T-cell (primary cell): ENCODE data around the gene ABCF2. TPM values are rescaled to one million over a fixed set of nuclear protein-coding genes. Genes with fewer than 3 reads are reported as not detected.

Source experiments
- ATAC-seq, 4 experiments: fragments of 200-7000 bp in 3 of 4; fragments of 150-1000 bp in 1 of 4; cut with Tn5 transposase; replicated peaks in 1 of 4; 1 replicate in 3 of 4; 2 replicates in 1 of 4; pipeline ENCODE4 v1.10.0; 2021; ENCODE audit warnings: moderate library complexity in 3 of 4, mild to moderate bottlenecking in 2 of 4, moderate number of reproducible peaks in 1 of 4
- CTCF ChIA-PET, 2 donors: fragments of 300-600 bp; sonication (Branson Sonifier 250); formaldehyde crosslinking; loops; one replicate each; lab custom pipeline; 2022; ENCODE audit warnings: antibody characterized with exemption in 2 of 2; lab: Charles Lee
- POLR2A ChIA-PET, 2 donors: fragments of 300-600 bp; sonication (Branson Sonifier 250); formaldehyde crosslinking; loops; one replicate each; lab custom pipeline; 2022; ENCODE audit warnings: antibody characterized with exemption in 2 of 2; lab: Charles Lee
- DNase-seq, 35 experiments: peaks; one replicate each; pipeline versions ENCODE4 v3.0.0 to v3.0.0-alpha.2; 2013 to 2023
- H3K27ac ChIP-seq: one replicate; pipeline ENCODE4 v1.5.1; 2013; ENCODE audit warnings: low read length
- H3K27me3 ChIP-seq, 2 experiments: replicated peaks in 1 of 2; 1 replicate in 1 of 2; 2 replicates in 1 of 2; pipeline versions ENCODE4 v1.6.1 to v1.7.0; 2013; ENCODE audit warnings: low read length in 1 of 2, mixed read lengths in 1 of 2; ENCODE audit not compliant: control insufficient read depth in 2 of 2, insufficient read depth in 2 of 2; ENCODE audit errors: extremely low read depth in 1 of 2
- H3K36me3 ChIP-seq, 2 donors: 1 replicate in 1 of 2; 2 replicates in 1 of 2; pipeline versions ENCODE4 v1.6.1 to v1.7.0; 2013; ENCODE audit warnings: low read length in 1 of 2; ENCODE audit not compliant: control insufficient read depth in 2 of 2, insufficient read depth in 1 of 2; ENCODE audit errors: extremely low read depth in 1 of 2
- H3K4me1 ChIP-seq, 2 experiments: 1 replicate in 1 of 2; 2 replicates in 1 of 2; pipeline versions ENCODE4 v1.6.1 to v1.7.0; 2013; ENCODE audit warnings: low read length in 2 of 2, mixed read lengths in 1 of 2; ENCODE audit not compliant: insufficient read depth in 2 of 2, control insufficient read depth in 1 of 2; ENCODE audit errors: extremely low read depth in 1 of 2
- H3K4me3 ChIP-seq, 2 donors: 1 replicate in 1 of 2; 2 replicates in 1 of 2; pipeline versions ENCODE4 v1.5.1 to v1.7.0; 2013; ENCODE audit warnings: mild to moderate bottlenecking in 2 of 2, low read length in 1 of 2, moderate library complexity in 1 of 2; ENCODE audit not compliant: control insufficient read depth in 1 of 2; ENCODE audit errors: extremely low read depth in 1 of 2
- H3K9me3 ChIP-seq: 2 replicates; pipeline ENCODE4 v1.7.0; 2013
- H3K27ac Mint-ChIP-seq, 2 donors: one replicate each; pipeline ENCODE4 v1.8.0; 2020 to 2021; ENCODE audit warnings: mild to moderate bottlenecking in 2 of 2, mixed read lengths in 2 of 2
- H3K27me3 Mint-ChIP-seq, 2 donors: one replicate each; pipeline ENCODE4 v1.8.0; 2021 to 2022; ENCODE audit warnings: mixed read lengths in 2 of 2
- H3K36me3 Mint-ChIP-seq: one replicate; pipeline ENCODE4 v1.8.0; 2021; ENCODE audit warnings: mixed read lengths
- H3K4me1 Mint-ChIP-seq, 3 donors: one replicate each; pipeline ENCODE4 v1.8.0; 2020 to 2022; ENCODE audit warnings: mixed read lengths in 3 of 3, mild to moderate bottlenecking in 1 of 3
- H3K4me3 Mint-ChIP-seq, 3 donors: one replicate each; pipeline ENCODE4 v1.8.0; 2020 to 2022; ENCODE audit warnings: mild to moderate bottlenecking in 3 of 3, mixed read lengths in 3 of 3, moderate library complexity in 3 of 3
- H3K9me3 Mint-ChIP-seq, 3 donors: one replicate each; pipeline ENCODE4 v1.8.0; 2020 to 2022; ENCODE audit warnings: mixed read lengths in 3 of 3
- WGBS: methylation state at CpG from one replicate; pipeline ENCODE4 v1.1.5; 2013; ENCODE audit warnings: missing lambda C conversion rate; ENCODE audit not compliant: insufficient coverage; 5-methylcytosine and 5-hydroxymethylcytosine counted together
- total RNA-seq, 35 experiments: library from RNA in 6 of 35; stranded (reverse) in 6 of 35; fragments of 120-200 nt in 1 of 35; gene quantifications; one replicate each; pipeline versions ENCODE4 v1.2.1 to v1.2.4 and lab custom pipeline; 2013 to 2026

ABCF2 gene
- total RNA-seq (10 to 100 TPM; 22.9 to 39.7 (median 38.8) TPM), total RNA-seq (lab: John Stamatoyannopoulos, UW) (11.0 to 114 (median 19.7) reads per million in 29 experiments)
- 29.0 TPM for total RNA-seq (2013)

- 0% methylated on average over 50 of the region's 68 CpGs for WGBS
These were observed at the start of gene ABCF2 for GRCh38 chr7:151226875-151227782. Gene ABCF2 (minus strand): TSS chr7:151227205. CDS start chr7:151226458, 747 bp downstream.

GRCh38 chr7:151275813-151276577 lies 49.0 kb upstream of the ABCF2 start:
- ATAC-seq (no peak), DNase-seq (peak in 5 of 35 experiments; percentile 7 to 33 (median 18))
- Mint-ChIP-seq H3K9me3 (no peaks in the 10 kb centered on the region), H3K27ac (no peak overlapping the region), H3K4me3 (peak overlapping the region; percentile 52 to 78 (median 59)), H3K27me3 (peaks cover 0 to 16% of the 10 kb centered on the region in 2 donors), H3K36me3 (no peaks in the 10 kb centered on the region), H3K4me1 (peaks cover 37 to 45% (median 41%) of the 10 kb centered on the region in 3 donors)
- Histone ChIP-seq H3K4me3 (peak overlapping the region in 1 of 2 donors; percentile 36), H3K36me3 (no peaks in the 10 kb centered on the region), H3K4me1 (peaks cover 0 to 40% of the 10 kb centered on the region in 2 experiments), H3K27ac (no peak overlapping the region), H3K27me3 (peaks cover 0 to 26% of the 10 kb centered on the region in 2 experiments), H3K9me3 (no peaks in the 10 kb centered on the region)
- 44% methylated on average over 10 of the region's 10 CpGs for WGBS
- CTCF ChIA-PET, result no interaction called here
- POLR2A ChIA-PET, result interaction anchor here in 1 of 2 donors (0.6 kb wide), 1 partner anchor 10 kb away, joined by 4 read pairs; no protein-coding TSS in a partner anchor

More at GRCh38 chr7:151226875-151227782, at the start of gene ABCF2:
- Mint-ChIP-seq H3K27ac (peak within 1 kb of the TSS; percentile 93 to 96), H3K27me3 (no peaks in the 10 kb centered on the region), H3K4me1 (peaks cover 50 to 53% (median 52%) of the 10 kb centered on the region in 3 donors), H3K4me3 (peak within 1 kb of the TSS; percentile 94 to 99 (median 97)), H3K36me3 (peaks cover 32% of the 10 kb centered on the region), H3K9me3 (no peaks in the 10 kb centered on the region)
- DNase-seq (peak; percentile 95 to 99 (median 97)), ATAC-seq (peak; percentile 99)
- no peaks in the 10 kb centered on the region for H3K27me3 ChIP-seq
- peaks cover 15 to 29% of the 10 kb centered on the region in 2 experiments for H3K4me1 ChIP-seq
- ChIA-PET CTCF (interaction anchor here (0.6 to 3.2 kb wide), 9 partner anchors 17 to 1765 kb away, joined by 3 to 51 read pairs (median 3); partner anchors contain the start of gene ABCB8 (in 1 of the 2)), POLR2A (interaction anchor here (0.6 to 1.3 kb wide), 9 partner anchors 12 to 1642 kb away, joined by 3 to 6 read pairs (median 3); no protein-coding TSS in a partner anchor)
- H3K27ac ChIP-seq, result peak within 1 kb of the TSS; percentile 66
- H3K36me3 ChIP-seq, result peaks cover 0 to 34% of the 10 kb centered on the region in 2 donors
- no peaks in the 10 kb centered on the region for H3K9me3 ChIP-seq
- H3K4me3 ChIP-seq, result peak within 1 kb of the TSS; percentile 85 to 87

GRCh38 chr7:151274936-151275812 lies 48.2 kb upstream of the ABCF2 start:
- H3K27me3 ChIP-seq, result peaks cover 0 to 23% of the 10 kb centered on the region in 2 experiments
- Mint-ChIP-seq H3K27ac (no peak overlapping the region), H3K27me3 (peaks cover 0 to 9% of the 10 kb centered on the region in 2 donors), H3K9me3 (no peaks in the 10 kb centered on the region), H3K4me3 (peak overlapping the region; percentile 54 to 78 (median 59)), H3K36me3 (no peaks in the 10 kb centered on the region), H3K4me1 (peaks cover 37 to 45% (median 43%) of the 10 kb centered on the region in 3 donors)
- no peak overlapping the region for H3K27ac ChIP-seq
- H3K4me3 ChIP-seq, result no peak overlapping the region
- ATAC-seq (no peak), DNase-seq (no peak)
- ChIA-PET CTCF (no interaction called here), POLR2A (interaction anchor here in 1 of 2 donors (0.6 kb wide), 1 partner anchor 11 kb away, joined by 4 read pairs; no protein-coding TSS in a partner anchor)
- H3K9me3 ChIP-seq, result no peaks in the 10 kb centered on the region
- no peaks in the 10 kb centered on the region for H3K36me3 ChIP-seq
- peaks cover 0 to 40% of the 10 kb centered on the region in 2 experiments for H3K4me1 ChIP-seq
- 94% methylated on average over 17 of the region's 17 CpGs for WGBS

- Histone ChIP-seq H3K27me3 (peaks cover 0 to 17% of the 10 kb centered on the region in 2 experiments), H3K4me3 (no peak overlapping the region), H3K27ac (no peak overlapping the region), H3K4me1 (peaks cover 0 to 40% of the 10 kb centered on the region in 2 experiments), H3K36me3 (no peaks in the 10 kb centered on the region), H3K9me3 (no peaks in the 10 kb centered on the region)
- POLR2A ChIA-PET, result no interaction called here
- no peak for ATAC-seq
- CTCF ChIA-PET, result no interaction called here
- Mint-ChIP-seq H3K9me3 (no peaks in the 10 kb centered on the region), H3K36me3 (no peaks in the 10 kb centered on the region), H3K27me3 (peaks cover 0 to 4% of the 10 kb centered on the region in 2 donors), H3K4me1 (peaks cover 37 to 45% (median 43%) of the 10 kb centered on the region in 3 donors), H3K27ac (peak overlapping the region in 1 of 2 donors; percentile 54), H3K4me3 (peak overlapping the region; percentile 4 to 78 (median 14))
- WGBS, result 95% methylated on average over 6 of the region's 9 CpGs
- DNase-seq, result no peak
These were observed 47.4 kb upstream of the ABCF2 start for GRCh38 chr7:151274396-151274795.

GRCh38 chr7:151273651-151274390 lies 46.8 kb upstream of the ABCF2 start:
- DNase-seq (no peak), ATAC-seq (no peak)
- Histone ChIP-seq H3K27me3 (peaks cover 0 to 15% of the 10 kb centered on the region in 2 experiments), H3K4me1 (peaks cover 0 to 40% of the 10 kb centered on the region in 2 experiments), H3K4me3 (no peak overlapping the region), H3K9me3 (no peaks in the 10 kb centered on the region), H3K36me3 (no peaks in the 10 kb centered on the region), H3K27ac (no peak overlapping the region)
- ChIA-PET CTCF (interaction anchor here in 1 of 2 donors (0.6 kb wide), 1 partner anchor 29 kb away, joined by 6 read pairs; no protein-coding TSS in a partner anchor), POLR2A (interaction anchor here in 1 of 2 donors (0.6 kb wide), 1 partner anchor 244 kb away, joined by 4 read pairs; no protein-coding TSS in a partner anchor)
- Mint-ChIP-seq H3K4me1 (peaks cover 37 to 45% (median 43%) of the 10 kb centered on the region in 3 donors), H3K27ac (no peak overlapping the region), H3K9me3 (no peaks in the 10 kb centered on the region), H3K4me3 (peak overlapping the region in 1 of 3 donors; percentile 78), H3K27me3 (no peaks in the 10 kb centered on the region), H3K36me3 (no peaks in the 10 kb centered on the region)
- 86% methylated on average over 7 of the region's 9 CpGs for WGBS
